Keratinocyte (primary cell): ENCODE results near the gene PRKX.

Source experiments
- EZH2 ChIP-seq: IDR thresholded peaks from one replicate; pipeline ENCODE4 v1.6.1; 2012; ENCODE audit warnings: inconsistent platforms, mild to moderate bottlenecking, low read length, moderate library complexity
- TF ChIP-seq, protein P1 (sequence below), 3 experiments: IDR thresholded peaks in 1 of 3; conservative IDR thresholded peaks in 1 of 3; optimal IDR thresholded peaks in 1 of 3; 2 replicates in 2 of 3; 3 replicates in 1 of 3; pipeline versions ENCODE3 to v1.5.1; 2011; ENCODE audit warnings: low read length in 3 of 3, mild to moderate bottlenecking in 3 of 3, moderate library complexity in 2 of 3, control low read depth in 1 of 3, inconsistent platforms in 1 of 3; ENCODE audit not compliant: insufficient read depth in 2 of 3; ENCODE audit errors: extremely low read depth in 1 of 3

DNA sequence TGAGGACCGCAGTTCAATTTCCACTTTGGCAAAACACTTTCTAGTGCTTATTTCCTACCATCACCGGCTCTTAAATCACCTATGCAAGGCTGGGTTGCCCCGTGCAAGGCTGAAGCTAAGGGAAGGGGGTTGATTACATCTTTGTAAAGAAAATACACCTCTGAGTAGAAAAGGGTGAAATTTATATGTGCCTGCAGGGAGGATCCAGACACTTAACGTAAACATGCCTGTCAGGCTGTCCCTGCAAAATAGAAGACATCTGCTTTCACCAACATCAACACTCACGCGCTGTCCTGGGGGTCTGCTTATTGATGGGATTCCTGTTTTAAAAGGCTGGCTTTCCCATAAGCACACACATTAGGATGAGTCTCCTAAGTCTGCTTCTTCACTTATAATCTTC lies 92.0 kb downstream of the PRKX start:
- TF ChIP-seq, protein P1, sequence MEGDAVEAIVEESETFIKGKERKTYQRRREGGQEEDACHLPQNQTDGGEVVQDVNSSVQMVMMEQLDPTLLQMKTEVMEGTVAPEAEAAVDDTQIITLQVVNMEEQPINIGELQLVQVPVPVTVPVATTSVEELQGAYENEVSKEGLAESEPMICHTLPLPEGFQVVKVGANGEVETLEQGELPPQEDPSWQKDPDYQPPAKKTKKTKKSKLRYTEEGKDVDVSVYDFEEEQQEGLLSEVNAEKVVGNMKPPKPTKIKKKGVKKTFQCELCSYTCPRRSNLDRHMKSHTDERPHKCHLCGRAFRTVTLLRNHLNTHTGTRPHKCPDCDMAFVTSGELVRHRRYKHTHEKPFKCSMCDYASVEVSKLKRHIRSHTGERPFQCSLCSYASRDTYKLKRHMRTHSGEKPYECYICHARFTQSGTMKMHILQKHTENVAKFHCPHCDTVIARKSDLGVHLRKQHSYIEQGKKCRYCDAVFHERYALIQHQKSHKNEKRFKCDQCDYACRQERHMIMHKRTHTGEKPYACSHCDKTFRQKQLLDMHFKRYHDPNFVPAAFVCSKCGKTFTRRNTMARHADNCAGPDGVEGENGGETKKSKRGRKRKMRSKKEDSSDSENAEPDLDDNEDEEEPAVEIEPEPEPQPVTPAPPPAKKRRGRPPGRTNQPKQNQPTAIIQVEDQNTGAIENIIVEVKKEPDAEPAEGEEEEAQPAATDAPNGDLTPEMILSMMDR (optimal IDR thresholded peaks at IDR 0.05 in 1 of 3, IDR thresholded peaks at IDR 0.05 in 1 of 3, conservative IDR thresholded peaks at IDR 0.05 in 1 of 3; ENCODE audit: extremely low read depth in 1 of 3, insufficient read depth in 2 of 3, low read length in 3 of 3): no peak
- no peak for TF ChIP-seq EZH2
